HS-5 (cell line): ENCODE data around the gene CMSS1.

Experiments used
- DNase-seq: peaks from one replicate; pipeline ENCODE4 v3.0.0-alpha.2; 2012; ENCODE audit warnings: low read depth

The CMSS1 gene

DNA sequence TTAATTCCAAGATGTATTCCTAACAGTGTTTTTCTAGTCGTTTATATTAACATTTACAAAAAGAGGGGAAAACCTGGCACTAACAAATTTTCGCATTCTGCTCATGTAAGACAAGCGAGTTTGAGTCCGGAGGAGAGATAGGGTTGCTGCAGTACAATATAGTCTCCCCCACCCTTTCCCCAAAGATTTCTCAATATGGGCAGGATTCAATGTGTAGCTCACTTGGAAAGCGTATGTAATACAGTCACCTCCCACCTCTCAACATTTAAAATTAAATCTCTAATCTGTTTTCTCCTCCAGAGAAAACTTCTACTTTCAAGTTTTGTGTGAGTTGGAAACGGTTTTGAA is 57.9 kb downstream of the CMSS1 start:
- DNase-seq = no peak

DNA sequence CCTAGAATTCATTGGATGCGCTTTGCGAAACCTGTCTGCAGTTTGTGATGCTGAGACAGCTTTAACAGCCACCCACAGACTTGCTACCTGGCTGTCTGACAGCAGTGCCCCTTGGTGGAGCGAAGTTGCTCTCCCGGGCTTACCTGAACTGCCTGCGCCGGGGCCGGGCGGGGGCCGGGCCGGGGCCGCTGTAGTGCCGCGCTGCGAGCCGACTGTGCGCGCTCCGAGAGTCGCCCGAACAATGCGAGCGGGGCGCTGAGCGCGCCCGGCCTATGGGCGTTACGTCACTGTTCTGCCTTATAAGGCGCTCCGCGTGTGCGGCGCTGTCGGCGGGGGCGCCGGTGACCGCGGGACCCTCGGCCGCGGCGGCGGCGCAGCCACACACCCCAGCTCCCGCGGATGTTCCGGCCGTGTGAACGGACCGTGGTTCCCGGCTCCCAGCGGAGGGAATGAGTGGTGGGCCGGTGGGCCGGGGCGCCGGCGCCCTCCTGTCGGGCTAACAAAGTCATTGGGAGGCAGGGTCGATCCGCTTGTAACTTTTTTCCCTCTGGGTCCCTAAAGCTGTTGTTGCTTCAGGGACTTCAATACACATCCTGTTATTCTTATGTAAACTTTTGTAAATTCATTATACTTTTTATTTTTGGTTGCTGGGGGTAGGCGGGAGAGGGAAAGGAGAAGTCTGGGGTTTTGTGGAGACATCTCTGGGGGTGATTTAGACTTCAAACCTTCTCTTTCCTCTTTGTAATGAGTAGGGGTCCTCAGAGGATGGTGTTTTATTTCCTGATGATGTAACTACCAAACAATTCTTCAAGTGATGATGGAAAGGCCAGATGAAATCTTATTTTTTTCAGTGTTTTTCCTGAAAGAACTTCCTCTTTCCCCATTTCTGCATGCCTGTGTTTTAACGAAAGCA is 58.5 kb downstream of the CMSS1 start:
- DNase-seq = no peak

GRCh38 chr3:99877031-99877579 is 59.4 kb downstream of the CMSS1 start:
- no peak for DNase-seq

GRCh38 chr3:99878005-99878404 is 60.3 kb downstream of the CMSS1 start:
- DNase-seq = peak; percentile 72

DNA sequence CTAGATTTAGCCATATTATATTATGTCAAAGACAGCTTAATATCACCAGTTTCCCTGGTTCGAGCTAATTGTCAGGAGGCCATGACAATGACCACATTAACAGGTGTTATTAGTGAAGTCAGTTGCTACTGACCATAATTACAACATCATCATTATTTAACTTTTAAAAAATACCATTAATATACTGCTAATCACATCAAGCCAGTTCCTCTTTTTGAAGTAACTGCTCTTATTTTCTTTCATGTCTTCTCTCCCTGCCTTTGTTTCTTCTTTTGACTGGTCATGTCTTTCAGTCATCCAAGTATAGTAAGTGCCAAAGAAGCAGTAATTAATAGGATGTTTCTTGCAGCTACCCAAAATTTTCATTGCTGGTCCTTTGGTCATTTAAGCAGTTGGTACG is 61.6 kb downstream of the CMSS1 start:
- no peak for DNase-seq

DNA sequence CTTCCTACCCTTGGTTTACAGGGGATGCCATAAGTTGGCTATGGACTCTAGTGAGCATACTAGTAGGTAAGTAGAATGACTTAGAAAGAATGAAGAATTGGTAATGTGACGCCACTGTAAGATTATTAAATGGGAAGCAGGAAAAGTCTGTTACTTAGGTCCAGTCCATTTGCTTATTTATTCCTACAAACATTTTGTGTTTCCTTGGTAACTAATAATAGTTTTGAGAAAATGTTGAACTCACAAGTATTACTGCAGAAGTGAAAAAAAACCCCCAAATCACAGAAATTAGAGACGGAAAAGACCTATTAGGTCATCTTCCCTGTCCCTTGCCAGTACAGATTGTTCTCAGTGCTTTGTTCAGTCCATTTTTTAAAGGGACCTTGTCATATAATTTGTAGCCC is 63.5 kb downstream of the CMSS1 start:
- DNase-seq = no peak

GRCh38 chr3:99882436-99883137 is 64.9 kb downstream of the CMSS1 start:
- no peak for DNase-seq

DNA sequence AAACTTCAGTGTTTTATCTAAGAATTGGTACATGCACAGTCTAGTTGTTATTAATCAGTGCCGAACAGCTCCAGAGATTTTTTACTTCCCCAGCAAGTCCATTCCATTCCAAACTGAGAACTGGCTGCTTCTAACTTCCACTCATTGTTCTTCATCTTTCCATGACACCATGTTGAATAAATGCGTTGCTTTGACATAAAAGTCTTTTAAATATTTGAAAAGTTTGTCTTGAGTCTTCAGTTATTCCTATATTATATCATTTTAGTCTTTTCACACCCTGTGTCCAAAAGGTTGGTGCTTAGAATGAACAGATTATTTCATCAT is 65.4 kb downstream of the CMSS1 start:
- no peak for DNase-seq

- DNase-seq = no peak
Measured at GRCh38 chr3:99883693-99884092, 66.0 kb downstream of the CMSS1 start.

GRCh38 chr3:99884484-99884883 is 66.8 kb downstream of the CMSS1 start:
- DNase-seq = no peak

DNA sequence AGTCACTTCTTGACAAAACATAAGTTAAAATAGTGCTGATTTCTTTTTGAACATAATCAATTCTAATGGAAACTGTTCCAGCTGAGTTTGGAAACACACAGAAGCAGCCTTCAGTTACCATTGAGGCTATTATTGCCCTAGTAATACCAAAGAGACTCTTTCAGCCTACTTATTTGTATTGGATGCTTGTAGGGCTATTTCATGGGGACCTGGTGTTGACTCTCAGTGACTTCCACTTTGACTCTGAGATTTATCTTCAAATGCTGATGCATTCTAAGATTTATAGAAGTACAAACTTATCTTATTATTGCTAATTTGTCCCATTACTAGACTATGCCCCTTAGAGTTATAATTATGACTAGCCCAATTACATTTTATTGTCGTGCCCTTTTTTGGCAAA is 67.4 kb downstream of the CMSS1 start:
- no peak for DNase-seq

GRCh38 chr3:99885851-99886250 is 68.2 kb downstream of the CMSS1 start:
- DNase-seq = no peak

- DNase-seq = no peak
Measured at GRCh38 chr3:99891610-99892285, 74.1 kb downstream of the CMSS1 start.

DNA sequence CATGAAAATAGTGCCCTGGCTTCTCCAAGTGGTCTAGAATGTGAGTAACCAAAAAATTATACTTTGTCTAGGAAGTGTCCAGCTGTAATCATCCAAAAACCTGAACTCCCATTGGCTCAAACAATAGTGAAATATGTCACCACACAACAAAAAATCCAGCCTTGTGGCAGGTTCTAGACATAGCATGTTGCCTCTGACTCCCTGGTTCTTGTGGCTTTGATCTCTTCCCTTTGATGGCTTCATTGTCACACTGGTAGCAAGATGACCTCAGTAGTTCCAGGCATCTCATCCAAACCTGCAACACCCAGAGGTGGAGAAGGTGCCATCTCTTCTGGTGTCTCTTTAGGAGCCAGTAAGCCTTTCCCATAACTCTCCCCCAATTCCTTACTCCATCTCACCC is 74.7 kb downstream of the CMSS1 start:
- no peak for DNase-seq

- no peak for DNase-seq
Measured at GRCh38 chr3:99895131-99895696, 77.6 kb downstream of the CMSS1 start.

DNA sequence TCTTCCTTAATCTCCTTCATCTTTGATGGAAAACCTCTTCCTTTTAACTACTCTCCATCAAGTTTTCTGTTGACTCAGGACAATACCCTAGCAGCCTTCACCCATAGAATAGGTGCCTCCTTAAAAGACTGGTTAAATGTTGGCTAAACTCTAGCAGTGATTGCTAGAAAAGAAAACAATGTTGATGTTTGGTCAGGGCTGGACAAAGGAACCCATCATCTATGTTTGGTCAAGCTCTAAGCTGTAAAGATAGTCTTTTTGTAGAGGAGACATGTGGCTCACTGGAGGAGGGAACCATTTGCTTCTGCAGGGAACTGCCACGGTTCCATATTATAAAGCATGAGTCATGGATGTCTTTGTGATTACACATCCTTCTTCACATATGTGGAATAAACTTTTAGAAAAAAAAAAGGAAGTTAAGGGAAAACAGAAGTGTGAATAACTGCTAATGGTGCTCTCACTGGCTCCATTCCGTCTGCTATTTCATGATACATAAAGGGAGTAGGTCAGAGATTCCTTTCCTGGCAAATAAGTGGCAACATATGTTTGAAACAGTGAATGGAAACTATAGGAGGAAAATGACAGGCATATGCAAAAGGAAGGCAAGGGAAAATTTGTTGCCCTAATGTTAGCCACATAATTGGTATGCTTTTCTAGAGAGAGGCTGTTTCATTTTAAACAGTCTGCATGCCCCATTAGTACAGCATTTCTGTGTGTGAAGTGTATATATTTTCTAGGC is 78.2 kb downstream of the CMSS1 start:
- DNase-seq = peak; percentile 96

- DNase-seq = no peak
Measured at GRCh38 chr3:99896482-99896881, 78.8 kb downstream of the CMSS1 start.

DNA sequence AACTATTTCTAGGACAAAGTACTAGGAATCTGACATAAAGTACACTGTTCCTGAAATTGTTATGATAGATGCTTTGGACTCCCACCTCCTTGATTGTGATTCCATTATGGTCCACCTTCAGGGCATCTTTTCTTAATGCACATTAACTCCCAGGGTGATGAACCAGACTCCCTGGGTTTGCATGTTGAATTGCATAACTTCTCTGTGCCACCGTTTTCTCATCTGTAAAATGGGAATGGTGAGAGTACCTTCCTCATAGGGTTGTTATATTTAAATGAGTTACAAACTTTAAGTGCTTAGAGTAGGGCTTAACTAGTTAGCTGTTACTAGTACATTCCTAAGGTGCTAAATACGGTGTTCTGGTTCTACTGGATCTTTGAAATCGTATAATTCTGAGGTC is 81.9 kb downstream of the CMSS1 start:
- no peak for DNase-seq

DNA sequence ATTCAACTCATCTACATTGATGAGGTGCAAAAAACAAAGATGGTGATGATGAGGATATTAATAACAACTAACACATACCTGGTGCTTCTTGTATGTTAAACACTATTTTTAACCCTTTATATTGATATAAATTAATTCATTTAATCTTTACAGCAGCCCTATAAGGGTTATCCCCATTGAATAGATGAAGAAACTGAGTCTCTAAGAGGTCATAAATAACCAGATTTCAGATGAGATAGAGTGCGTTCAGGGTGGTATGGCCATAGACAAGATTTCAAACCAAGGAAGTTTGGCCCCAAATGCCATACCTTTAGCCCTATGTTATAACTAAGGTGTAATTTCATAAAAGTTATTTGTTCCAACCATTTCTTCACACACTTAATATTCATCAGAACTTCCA is 82.6 kb downstream of the CMSS1 start:
- DNase-seq = no peak

GRCh38 chr3:99901200-99901926 is 83.7 kb downstream of the CMSS1 start:
- peak; percentile 97 for DNase-seq

DNA sequence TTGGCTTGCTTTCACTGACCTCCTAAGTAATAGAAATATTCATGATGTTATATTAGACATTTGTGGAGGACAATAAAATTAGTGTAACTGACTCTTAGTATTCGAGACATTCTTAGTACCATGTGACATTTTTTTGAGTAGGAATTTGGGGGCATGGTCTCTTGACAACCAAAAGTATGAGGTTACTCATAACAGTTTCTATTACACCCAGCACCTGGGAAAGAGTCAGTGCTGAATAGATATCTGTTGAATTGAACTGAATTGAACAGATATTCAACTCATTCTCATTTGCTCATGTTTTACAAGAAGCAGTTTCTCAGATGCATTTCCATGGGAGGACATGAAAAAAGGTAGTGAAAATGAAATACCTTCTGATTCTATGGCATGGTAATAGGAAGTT is 84.4 kb downstream of the CMSS1 start:
- no peak for DNase-seq
